Transverse colon (tissue), 4 donors: ENCODE measurements around the gene ZNF524. TPM values are rescaled to one million over a fixed set of nuclear protein-coding genes. Genes with fewer than 3 reads are reported as not detected.

Experiments used
- DNase-seq: peaks from one replicate; pipeline ENCODE4 v3.0.0-alpha.2; 2019
- H3K27ac ChIP-seq, 4 donors: fragments of 200-600 bp; sonication (generic); 2 replicates each; pipeline ENCODE4 v1.5.1; 2016 to 2018; ENCODE audit warnings: inconsistent platforms in 4 of 4
- H3K27me3 ChIP-seq: fragments of 200-600 bp; sonication (generic); 2 replicates; pipeline ENCODE4 v1.5.1; 2017; ENCODE audit warnings: inconsistent platforms
- H3K36me3 ChIP-seq, 4 donors: fragments of 200-600 bp; sonication (generic); 2 replicates each; pipeline ENCODE4 v1.5.1; 2017 to 2019; ENCODE audit warnings: inconsistent platforms in 4 of 4
- H3K4me1 ChIP-seq, 4 donors: fragments of 200-600 bp; sonication (generic); 2 replicates each; pipeline ENCODE4 v1.5.1; 2017 to 2020; ENCODE audit warnings: inconsistent platforms in 4 of 4
- H3K4me3 ChIP-seq, 4 donors: fragments of 200-600 bp; sonication (generic); 1 replicate in 1 of 4; 2 replicates in 3 of 4; pipeline versions ENCODE4 v1.5.1 to v1.6.1; 2017 to 2019; ENCODE audit warnings: inconsistent platforms in 4 of 4
- H3K9me3 ChIP-seq, 2 donors: fragments of 200-600 bp; sonication (generic); 2 replicates each; pipeline ENCODE4 v1.5.1; 2017 to 2019; ENCODE audit warnings: inconsistent platforms in 2 of 2
- EP300 ChIP-seq: sonication (generic); formaldehyde crosslinking; IDR thresholded peaks from one replicate; pipeline ENCODE4 v1.6.1; 2017; ENCODE audit warnings: antibody characterized with exemption, low read depth
- POLR2A ChIP-seq: fragments of 450-650 bp; IDR thresholded peaks from one replicate; pipeline ENCODE4 v1.6.1; 2016; ENCODE audit warnings: antibody characterized with exemption, mild to moderate bottlenecking, moderate library complexity
- POLR2AphosphoS5 ChIP-seq, 3 donors: sonication (generic); formaldehyde crosslinking; IDR thresholded peaks; one replicate each; pipeline ENCODE4 v1.6.1; 2016; ENCODE audit warnings: antibody characterized with exemption in 3 of 3
- WGBS, 2 donors: methylation state at CpG; one replicate each; pipeline ENCODE4 v1.1.5; 2018; ENCODE audit warnings: low coverage in 1 of 2; 5-methylcytosine and 5-hydroxymethylcytosine counted together
- in situ Hi-C, 4 donors: fragments of 200-750 bp; cut with MboI; loops; one replicate each; pipeline versions ENCODE4 v1.15.0 to v1.15.1; 2017; ENCODE audit warnings: low sequenced_read_pairs in 3 of 4, low pct_ligation_motif_present in 1 of 4, low pct_unique_long_range_greater_than_20kb in 1 of 4
- intact Hi-C: fragments of 100-400 bp; cut with DNase I; formaldehyde crosslinking; loops from one replicate; pipeline ENCODE4 v1.15.1; 2023; ENCODE audit warnings: low total_unique reads
- total RNA-seq, 4 donors: library from RNA; depleted of rRNA; stranded (reverse); fragments of >200 nt; gene quantifications; one replicate each; pipeline ENCODE4 v1.1.0, GENCODE V29; 2016
- TF ChIP-seq, protein P1 (sequence below), 5 experiments: fragments of 200-600 bp in 3 of 5; fragments of 450-650 bp in 2 of 5; sonication (generic) in 3 of 5; IDR thresholded peaks; 1 replicate in 2 of 5; 2 replicates in 3 of 5; pipeline ENCODE4 v1.5.1; 2016 to 2017; ENCODE audit warnings: antibody characterized with exemption in 5 of 5, inconsistent platforms in 3 of 5, mild to moderate bottlenecking in 2 of 5, moderate library complexity in 1 of 5

Gene ZNF524
- total RNA-seq, 4 donors from 2014 or later = 17.7 to 51.1 (median 37.9) TPM

DNA sequence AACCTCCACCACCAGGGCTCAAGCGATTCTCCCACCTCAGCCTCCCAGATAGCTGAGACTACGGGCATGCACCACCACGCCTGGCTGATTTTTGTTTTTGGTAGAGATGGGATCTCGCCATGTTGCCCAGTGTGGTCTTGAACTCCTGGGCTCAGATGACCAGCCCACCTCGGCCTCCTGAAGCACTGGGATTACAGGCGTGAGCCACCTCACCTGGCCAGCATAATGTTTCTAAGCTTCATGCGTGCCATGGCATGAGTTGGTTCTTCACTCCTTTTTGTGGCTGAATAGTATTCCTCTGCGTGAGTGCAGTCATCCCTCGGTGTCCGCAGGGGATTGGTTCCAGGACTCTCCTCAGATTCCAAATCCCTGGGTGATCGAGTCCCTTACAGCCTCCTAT is 15.2 kb upstream of the ZNF524 start:
- TF ChIP-seq POLR2A (no peak), EP300 (no peak)
- peaks cover 5% of the 10 kb centered on the region for H3K27me3 ChIP-seq
- H3K9me3 ChIP-seq = no peaks in the 10 kb centered on the region
- no peaks in the 10 kb centered on the region for H3K36me3 ChIP-seq
- in situ Hi-C loops (no loop called here), intact Hi-C loops (loop anchor here (10.0 kb wide), 1 partner anchor 70 kb away; no protein-coding TSS in a partner anchor)
- H3K4me3 ChIP-seq = no peak overlapping the region
- H3K4me1 ChIP-seq = peaks cover 8 to 45% (median 37%) of the 10 kb centered on the region in 4 donors
- no peak for DNase-seq
- WGBS, 2 donors = 60 to 87% methylated on average over 1 to 11 of the region's 11 CpGs
- no peak overlapping the region for H3K27ac ChIP-seq

DNA sequence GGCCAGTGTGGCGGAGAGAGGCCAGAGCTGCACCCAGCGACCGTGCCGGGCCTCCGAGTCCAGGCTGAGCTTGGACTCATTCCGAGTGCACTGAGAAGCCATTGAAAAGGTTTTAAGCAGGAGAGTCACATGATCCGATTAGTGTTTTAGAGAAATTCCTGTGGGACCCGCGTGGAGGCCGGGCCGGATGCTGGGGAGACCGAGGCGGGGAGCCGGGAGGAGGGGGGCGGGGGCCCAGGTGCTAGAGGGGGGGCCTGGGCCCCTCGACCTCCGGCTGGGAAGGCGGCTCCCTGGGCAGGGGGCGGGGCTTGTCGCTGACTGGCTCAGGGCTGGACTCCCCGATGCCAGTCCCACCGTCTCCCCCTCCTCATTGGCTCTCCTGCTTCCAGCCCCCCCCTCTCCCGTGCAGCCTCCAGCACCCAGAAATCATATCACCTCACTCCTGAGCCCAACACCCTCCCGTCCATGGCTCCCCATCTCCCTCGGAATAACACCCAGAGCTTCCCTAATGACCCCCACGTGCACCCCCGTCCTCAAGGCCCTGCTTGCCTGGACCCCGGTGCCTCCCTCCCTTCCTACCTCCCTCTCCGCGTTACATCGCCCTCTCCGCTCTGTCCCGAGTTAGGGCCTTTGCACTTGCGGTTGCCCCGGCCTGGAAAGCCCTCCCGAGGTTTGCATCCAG is 14.3 kb upstream of the ZNF524 start:
- Histone ChIP-seq H3K27ac (peak overlapping the region; percentile 5 to 55 (median 27)), H3K36me3 (no peaks in the 10 kb centered on the region), H3K27me3 (peaks cover 5% of the 10 kb centered on the region), H3K9me3 (no peaks in the 10 kb centered on the region), H3K4me3 (peak overlapping the region; percentile 8 to 38 (median 13)), H3K4me1 (peaks cover 8 to 41% (median 32%) of the 10 kb centered on the region in 4 donors)
- TF ChIP-seq EP300 (no peak), POLR2AphosphoS5 (IDR thresholded peaks at IDR 0.05) (no peak), POLR2A (no peak)
- TF ChIP-seq, protein P1, sequence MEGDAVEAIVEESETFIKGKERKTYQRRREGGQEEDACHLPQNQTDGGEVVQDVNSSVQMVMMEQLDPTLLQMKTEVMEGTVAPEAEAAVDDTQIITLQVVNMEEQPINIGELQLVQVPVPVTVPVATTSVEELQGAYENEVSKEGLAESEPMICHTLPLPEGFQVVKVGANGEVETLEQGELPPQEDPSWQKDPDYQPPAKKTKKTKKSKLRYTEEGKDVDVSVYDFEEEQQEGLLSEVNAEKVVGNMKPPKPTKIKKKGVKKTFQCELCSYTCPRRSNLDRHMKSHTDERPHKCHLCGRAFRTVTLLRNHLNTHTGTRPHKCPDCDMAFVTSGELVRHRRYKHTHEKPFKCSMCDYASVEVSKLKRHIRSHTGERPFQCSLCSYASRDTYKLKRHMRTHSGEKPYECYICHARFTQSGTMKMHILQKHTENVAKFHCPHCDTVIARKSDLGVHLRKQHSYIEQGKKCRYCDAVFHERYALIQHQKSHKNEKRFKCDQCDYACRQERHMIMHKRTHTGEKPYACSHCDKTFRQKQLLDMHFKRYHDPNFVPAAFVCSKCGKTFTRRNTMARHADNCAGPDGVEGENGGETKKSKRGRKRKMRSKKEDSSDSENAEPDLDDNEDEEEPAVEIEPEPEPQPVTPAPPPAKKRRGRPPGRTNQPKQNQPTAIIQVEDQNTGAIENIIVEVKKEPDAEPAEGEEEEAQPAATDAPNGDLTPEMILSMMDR (IDR thresholded peaks at IDR 0.05) = no peak
- peak; percentile 71 for DNase-seq
- intact Hi-C loops = loop anchor here (10.0 kb wide), 1 partner anchor 71 kb away; no protein-coding TSS in a partner anchor
- 3 to 7% methylated on average over 15 to 30 of the region's 36 CpGs for WGBS, 2 donors
- in situ Hi-C loops = no loop called here

DNA sequence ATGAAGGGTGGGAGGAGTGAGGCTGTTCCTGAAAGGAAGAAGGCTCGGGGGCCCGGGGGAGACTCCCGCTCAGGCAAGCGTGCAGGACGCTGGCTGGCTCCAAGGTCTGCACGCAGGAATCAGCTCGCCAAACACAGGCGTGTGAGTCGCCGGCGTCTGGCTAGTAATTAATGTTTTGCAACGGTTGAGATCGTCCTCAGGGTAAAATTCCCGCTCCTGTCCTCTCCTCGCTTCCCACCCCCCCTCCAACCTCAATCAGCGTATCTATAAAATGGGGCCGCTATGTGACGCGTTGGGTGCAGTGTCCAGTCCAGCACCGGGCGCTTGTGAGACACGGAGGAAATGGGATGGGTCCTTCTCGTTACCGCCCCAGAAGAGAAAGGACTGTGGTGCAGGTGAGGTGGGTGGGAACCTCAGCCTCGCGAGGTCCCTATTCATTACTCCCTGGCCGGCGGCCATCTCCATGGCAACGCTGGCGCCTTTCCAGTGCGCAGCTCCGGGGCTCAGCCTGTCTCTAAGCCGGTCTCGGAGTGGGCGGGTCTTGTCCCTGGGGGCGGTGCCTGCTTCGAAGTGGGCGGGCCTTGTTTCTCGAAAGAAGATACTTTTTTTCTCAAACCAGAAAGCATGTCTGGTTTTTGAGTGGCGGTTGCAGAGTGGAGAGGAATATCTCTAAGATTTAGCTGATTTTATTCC is 13.0 kb upstream of the ZNF524 start:
- 0 to 1% methylated on average over 6 to 40 of the region's 40 CpGs for WGBS, 2 donors

DNA sequence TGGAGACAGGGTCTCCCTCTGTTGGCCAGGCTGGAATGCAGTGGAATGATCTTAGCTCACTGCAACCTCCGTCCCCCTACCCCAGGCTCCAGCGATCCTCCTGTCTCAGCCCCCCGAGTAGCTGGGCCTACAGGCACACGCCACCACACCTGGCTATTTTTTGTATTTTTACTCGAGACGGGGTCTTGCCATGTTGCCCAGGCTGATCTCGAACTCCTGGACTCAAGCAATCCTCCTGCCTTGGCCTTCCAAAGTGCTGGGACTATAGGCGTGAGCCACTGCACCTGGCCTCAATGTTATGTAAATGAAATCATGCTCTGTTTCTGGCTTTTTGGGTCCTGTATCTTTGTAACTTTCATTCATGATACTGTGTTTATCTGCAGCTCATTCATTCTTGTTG is 11.3 kb upstream of the ZNF524 start:
- in situ Hi-C loops = no loop called here
- DNase-seq = no peak
- H3K4me3 ChIP-seq = no peak overlapping the region
- H3K27me3 ChIP-seq = peaks cover 5% of the 10 kb centered on the region
- TF ChIP-seq EP300 = no peak
- intact Hi-C loops = loop anchor here (10.0 kb wide), 1 partner anchor 74 kb away; no protein-coding TSS in a partner anchor
- peaks cover 8 to 25% (median 24%) of the 10 kb centered on the region in 4 donors for H3K4me1 ChIP-seq
- 86 to 100% methylated on average over 2 to 8 of the region's 8 CpGs for WGBS, 2 donors
- no peaks in the 10 kb centered on the region for H3K9me3 ChIP-seq
- H3K27ac ChIP-seq = no peak overlapping the region
- H3K36me3 ChIP-seq = no peaks in the 10 kb centered on the region

More for the DNA sequence above, 13.0 kb upstream of the ZNF524 start:
- intact Hi-C loops (loop anchor here (10.0 kb wide), 1 partner anchor 72 kb away; no protein-coding TSS in a partner anchor), in situ Hi-C loops (no loop called here)
- H3K4me1 ChIP-seq = peaks cover 8 to 29% (median 24%) of the 10 kb centered on the region in 4 donors
- peaks cover 5% of the 10 kb centered on the region for H3K27me3 ChIP-seq
- peak overlapping the region in 3 of 4 donors; percentile 5 to 39 (median 21) for H3K4me3 ChIP-seq
- peak; percentile 96 for DNase-seq
- TF ChIP-seq, protein P1 (IDR thresholded peaks at IDR 0.05) = no peak
- no peak for TF ChIP-seq POLR2A
- TF ChIP-seq EP300 = no peak
- TF ChIP-seq POLR2AphosphoS5 (IDR thresholded peaks at IDR 0.05) = peak in 1 of 3 donors; percentile 18
- H3K9me3 ChIP-seq = no peaks in the 10 kb centered on the region
- peak overlapping the region in 2 of 4 donors; percentile 51 to 57 for H3K27ac ChIP-seq
- H3K36me3 ChIP-seq = no peaks in the 10 kb centered on the region

DNA sequence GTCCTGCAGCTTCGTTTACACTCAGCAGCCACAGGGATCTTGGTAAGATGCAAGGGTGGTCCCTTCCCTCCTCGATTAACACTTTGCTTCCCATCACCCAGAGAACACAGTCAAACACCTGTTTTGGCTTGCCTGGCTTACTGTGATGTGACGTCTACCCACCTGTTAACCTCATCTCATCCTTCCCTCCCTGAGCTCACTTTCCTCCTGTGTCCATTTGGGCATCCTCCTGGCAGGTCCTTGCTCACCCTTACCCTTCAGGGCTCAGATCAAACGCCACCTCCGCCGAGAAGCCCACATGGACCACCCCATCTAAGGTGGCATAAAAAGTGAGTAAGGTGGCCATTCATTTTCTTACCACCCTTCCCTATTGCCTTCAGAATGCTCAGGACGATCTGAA is 10.0 kb upstream of the ZNF524 start:
- peaks cover 8 to 25% (median 24%) of the 10 kb centered on the region in 4 donors for H3K4me1 ChIP-seq
- H3K27me3 ChIP-seq = peaks cover 5% of the 10 kb centered on the region
- WGBS, 2 donors = 64 to 83% methylated on average over 4 to 7 of the region's 7 CpGs
- no peak overlapping the region for H3K27ac ChIP-seq
- H3K36me3 ChIP-seq = peaks cover 0 to 4% (median 0%) of the 10 kb centered on the region in 4 donors
- DNase-seq = no peak
- TF ChIP-seq EP300 = no peak
- TF ChIP-seq, protein P1 (IDR thresholded peaks at IDR 0.05) = no peak
- TF ChIP-seq POLR2A = no peak
- TF ChIP-seq POLR2AphosphoS5 (IDR thresholded peaks at IDR 0.05) = no peak
- intact Hi-C loops (no loop called here), in situ Hi-C loops (no loop called here)
- H3K9me3 ChIP-seq = no peaks in the 10 kb centered on the region
- no peak overlapping the region for H3K4me3 ChIP-seq
